ENCODE data around the gene HCRTR2. TPM values are rescaled to one million over a fixed set of nuclear protein-coding genes. Genes with fewer than 3 reads are reported as not detected.
"Not testable (repeated sequence)": the region's sequence is repeated elsewhere in the genome, so short reads cannot be mapped to it uniquely, and the experiment has no call there.

Gene HCRTR2
- total and polyA plus RNA-seq, 12 donors, result 0.14 TPM; not detected in 11

GRCh38 chr6:55286824-55287223, 112.5 kb downstream of the HCRTR2 start:
- no peaks in the 10 kb centered on the region for H3K4me1 ChIP-seq
- no peak overlapping the region for H3K27ac ChIP-seq
- WGBS, 2 donors, result 75 to 89% methylated on average over 2 of the region's 2 CpGs
- no peak for DNase-seq
- intact Hi-C loops (cut with DNase I), result loop anchor here in 2 of 10 donors (10.0 kb wide), 2 partner anchors 608 to 668 kb away; no protein-coding TSS in a partner anchor
- no peaks in the 10 kb centered on the region for H3K9me3 ChIP-seq
- TF ChIP-seq CTCF (IDR thresholded peaks at IDR 0.05), result no peak
- ATAC-seq, result no peak
- H3K4me3 ChIP-seq, result no peak overlapping the region
- H3K27me3 ChIP-seq, result no peaks in the 10 kb centered on the region
- H3K36me3 ChIP-seq, result no peaks in the 10 kb centered on the region

GRCh38 chr6:55290736-55291135, 116.4 kb downstream of the HCRTR2 start:
- 86 to 89% methylated on average over 2 of the region's 2 CpGs for WGBS, 2 donors
- Histone ChIP-seq H3K27me3 (no peaks in the 10 kb centered on the region), H3K27ac (no peak overlapping the region), H3K4me1 (no peaks in the 10 kb centered on the region), H3K9me3 (no peaks in the 10 kb centered on the region), H3K36me3 (no peaks in the 10 kb centered on the region), H3K4me3 (no peak overlapping the region)
- DNase-seq (no peak), ATAC-seq (no peak)
- intact Hi-C loops (cut with DNase I), result loop anchor here in 1 of 10 donors (10.0 kb wide), 1 partner anchor 664 kb away; no protein-coding TSS in a partner anchor
- TF ChIP-seq CTCF (IDR thresholded peaks at IDR 0.05), result no peak

DNA sequence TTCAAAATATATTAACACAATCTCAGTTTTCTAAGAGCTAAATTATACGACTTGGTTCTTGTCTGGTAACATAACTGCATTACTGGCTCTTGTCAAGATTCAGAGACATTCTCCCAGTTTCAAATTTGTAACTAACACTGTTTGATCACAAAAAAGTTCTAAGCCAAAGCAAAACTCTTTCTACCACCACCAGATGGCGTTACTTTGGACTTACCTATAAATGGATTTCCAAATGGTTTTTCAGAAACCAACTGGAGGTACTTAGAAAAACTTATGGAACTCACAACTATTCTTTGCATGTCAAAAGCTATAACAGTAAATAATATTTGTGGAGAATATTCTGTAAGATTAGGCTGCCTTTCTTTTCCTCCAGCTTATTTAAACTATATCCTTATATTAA, 118.8 kb downstream of the HCRTR2 start:
- Histone ChIP-seq H3K9me3 (peaks cover 0 to 16% (median 0%) of the 10 kb centered on the region in 11 donors), H3K27me3 (no peaks in the 10 kb centered on the region), H3K4me1 (no peaks in the 10 kb centered on the region), H3K27ac (no peak overlapping the region), H3K4me3 (no peak overlapping the region), H3K36me3 (no peaks in the 10 kb centered on the region)
- intact Hi-C loops (cut with DNase I), result loop anchor here in 1 of 10 donors (10.0 kb wide), 1 partner anchor 662 kb away; no protein-coding TSS in a partner anchor
- peak in 2 of 9 donors; percentile 24 to 31 for TF ChIP-seq CTCF (IDR thresholded peaks at IDR 0.05)
- DNase-seq, result no peak
- 49 to 55% methylated on average over 2 of the region's 2 CpGs for WGBS, 2 donors
- no peak for ATAC-seq

- not testable (repeated sequence) for H3K27ac ChIP-seq, H3K36me3 ChIP-seq, DNase-seq, H3K4me3 ChIP-seq, H3K27me3 ChIP-seq, ATAC-seq, H3K4me1 ChIP-seq
- H3K9me3 ChIP-seq, result peaks cover 0 to 16% (median 0%) of the 10 kb centered on the region in 11 donors
- WGBS, 2 donors, result 86 to 99% methylated on average over 3 of the region's 3 CpGs
- intact Hi-C loops (cut with DNase I), result loop anchor here in 1 of 10 donors (10.0 kb wide), 1 partner anchor 658 kb away; no protein-coding TSS in a partner anchor
Observed at GRCh38 chr6:55297214-55297613, 122.9 kb downstream of the HCRTR2 start.

DNA sequence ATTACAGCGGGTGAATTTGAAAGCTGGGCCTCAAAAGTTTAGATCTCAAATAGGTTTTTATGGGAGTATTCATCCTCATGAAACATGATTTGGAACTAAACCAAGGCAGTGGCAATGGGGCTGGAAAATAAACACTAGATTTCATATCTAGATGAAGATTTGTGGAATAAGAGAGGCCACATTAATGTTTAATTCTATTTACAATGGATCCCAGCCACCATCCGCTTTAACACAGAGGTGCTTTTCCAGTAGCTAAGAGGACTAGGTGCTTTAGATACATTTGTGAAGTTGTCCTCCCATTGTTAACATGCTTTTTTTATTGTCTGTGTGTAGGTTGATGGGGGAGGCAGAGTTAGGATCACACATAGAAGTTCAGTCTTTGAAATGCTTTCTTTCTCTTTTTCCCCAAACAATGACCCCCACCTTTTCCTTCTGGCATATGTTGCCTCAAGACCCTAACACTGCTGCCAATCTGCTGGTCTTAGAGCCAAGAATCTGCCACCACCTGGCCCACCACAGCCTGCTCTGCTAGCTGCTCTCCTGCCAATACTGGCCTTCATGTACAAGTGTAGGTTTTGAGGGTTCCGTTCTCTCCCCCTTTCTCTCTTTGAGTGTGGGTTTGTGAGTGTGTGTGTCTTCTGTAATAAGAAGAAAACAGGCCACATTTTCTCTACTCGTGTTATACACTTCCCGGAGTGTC, 125.1 kb downstream of the HCRTR2 start:
- Histone ChIP-seq H3K36me3 (no peaks in the 10 kb centered on the region), H3K9me3 (peaks cover 0 to 16% (median 0%) of the 10 kb centered on the region in 11 donors), H3K27ac (no peak overlapping the region), H3K4me1 (no peaks in the 10 kb centered on the region), H3K27me3 (no peaks in the 10 kb centered on the region), H3K4me3 (no peak overlapping the region)
- DNase-seq (no peak), ATAC-seq (no peak)
- 80 to 89% methylated on average over 5 of the region's 5 CpGs for WGBS, 2 donors
- no peak for TF ChIP-seq CTCF (IDR thresholded peaks at IDR 0.05)
- intact Hi-C loops (cut with DNase I), result loop anchor here in 1 of 10 donors (10.0 kb wide), 1 partner anchor 655 kb away; no protein-coding TSS in a partner anchor

Measured in heart right ventricle (tissue), 16 donors.